ENCODE measurements around the gene P3H1.
"Not testable (repeated sequence)": the region's sequence is repeated elsewhere in the genome, so short reads cannot be mapped to it uniquely, and the experiment has no call there.

P3H1 gene

GRCh38 chr1:42730002-42730401, 36.8 kb downstream of the P3H1 start:
- no peak for DNase-seq

GRCh38 chr1:42725820-42726219, 41.0 kb downstream of the P3H1 start:
- DNase-seq, result not testable (repeated sequence)

GRCh38 chr1:42723511-42723910, 43.3 kb downstream of the P3H1 start:
- no peak for DNase-seq

GRCh38 chr1:42722403-42722802, 44.4 kb downstream of the P3H1 start:
- DNase-seq, result not testable (repeated sequence)

GRCh38 chr1:42721926-42722325, 44.9 kb downstream of the P3H1 start:
- DNase-seq, result peak; percentile 13

GRCh38 chr1:42720868-42721267, 46.0 kb downstream of the P3H1 start:
- no peak for DNase-seq

DNA sequence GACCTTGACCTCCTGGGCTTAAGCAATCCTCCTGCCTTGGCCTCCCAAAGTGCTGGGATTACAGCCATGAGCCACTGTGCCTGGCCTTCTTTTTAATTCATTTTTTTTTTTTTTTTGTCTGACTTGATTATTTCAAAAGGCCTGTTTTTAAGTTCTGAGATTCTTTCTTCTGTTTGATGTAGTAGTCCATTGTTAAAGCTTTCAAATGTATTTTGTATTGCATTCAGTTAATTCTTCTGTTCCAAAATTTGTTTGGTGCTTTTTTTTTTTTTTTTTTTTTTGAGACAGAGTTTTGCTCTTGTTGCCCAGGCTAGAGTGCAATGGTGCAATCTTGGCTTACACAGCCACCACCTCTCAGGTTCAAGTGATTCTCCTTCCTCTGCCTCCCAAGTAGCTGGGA, 52.4 kb downstream of the P3H1 start:
- DNase-seq, result not testable (repeated sequence)

DNA sequence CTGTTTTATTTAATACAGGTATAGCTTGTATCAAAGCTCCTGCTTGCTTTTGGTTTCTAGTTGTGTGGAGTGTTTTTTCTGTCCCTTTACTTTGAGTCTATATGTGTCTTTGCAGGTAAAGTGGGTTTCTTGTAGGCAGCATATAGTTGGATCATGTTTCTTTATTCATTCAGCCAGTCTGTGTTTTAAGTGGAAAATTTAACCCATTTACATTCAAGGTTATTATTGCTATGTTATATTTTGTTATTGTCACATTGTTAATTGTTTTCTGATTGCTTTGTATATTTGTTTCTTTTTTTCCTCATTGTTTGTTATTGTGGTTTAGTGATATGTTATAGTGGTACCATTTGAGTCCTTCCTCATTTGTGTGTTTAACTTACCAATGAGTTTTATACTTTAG, 53.5 kb downstream of the P3H1 start:
- no peak for DNase-seq

DNA sequence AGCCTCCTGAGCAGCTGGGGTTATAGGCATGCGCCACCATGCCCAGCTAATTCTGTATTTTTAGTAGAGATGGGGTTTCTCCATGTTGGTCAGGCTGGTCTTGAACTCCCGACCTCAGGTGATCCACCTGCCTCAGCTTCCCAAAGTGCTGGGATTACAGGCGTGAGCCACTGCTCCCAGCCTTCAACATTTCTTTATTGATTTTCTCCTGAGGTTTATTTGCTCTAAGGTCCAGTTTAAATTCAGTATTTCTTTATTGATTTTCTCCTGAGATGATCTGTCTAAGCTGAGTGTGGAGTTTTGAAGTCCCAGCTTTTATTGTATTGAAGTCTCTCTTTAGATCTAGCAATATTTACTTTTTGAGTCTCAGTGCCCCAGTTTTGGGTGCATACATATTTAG, 54.0 kb downstream of the P3H1 start:
- not testable (repeated sequence) for DNase-seq

- DNase-seq, result no peak
Observed at GRCh38 chr1:42703888-42704464, 62.9 kb downstream of the P3H1 start.

DNA sequence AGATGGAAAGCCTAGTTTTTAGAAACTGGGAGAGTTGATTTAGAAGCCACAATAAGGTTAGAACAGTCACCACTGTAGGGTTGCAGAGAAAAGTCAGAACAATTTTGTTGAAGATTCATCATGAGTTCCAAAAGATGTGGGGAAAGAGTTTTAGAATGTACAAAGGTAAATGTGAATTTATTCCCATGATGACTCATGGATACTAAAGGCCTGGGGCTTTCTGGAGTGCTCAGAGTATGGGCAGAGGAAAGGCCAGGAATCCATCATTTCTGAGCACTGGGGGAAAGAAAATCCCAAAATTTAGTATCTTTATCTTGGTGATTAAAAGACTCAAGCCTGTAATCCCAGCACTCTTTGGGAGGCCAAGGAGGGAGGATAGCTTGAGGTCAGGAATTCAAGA, 66.8 kb downstream of the P3H1 start:
- no peak for DNase-seq

DNA sequence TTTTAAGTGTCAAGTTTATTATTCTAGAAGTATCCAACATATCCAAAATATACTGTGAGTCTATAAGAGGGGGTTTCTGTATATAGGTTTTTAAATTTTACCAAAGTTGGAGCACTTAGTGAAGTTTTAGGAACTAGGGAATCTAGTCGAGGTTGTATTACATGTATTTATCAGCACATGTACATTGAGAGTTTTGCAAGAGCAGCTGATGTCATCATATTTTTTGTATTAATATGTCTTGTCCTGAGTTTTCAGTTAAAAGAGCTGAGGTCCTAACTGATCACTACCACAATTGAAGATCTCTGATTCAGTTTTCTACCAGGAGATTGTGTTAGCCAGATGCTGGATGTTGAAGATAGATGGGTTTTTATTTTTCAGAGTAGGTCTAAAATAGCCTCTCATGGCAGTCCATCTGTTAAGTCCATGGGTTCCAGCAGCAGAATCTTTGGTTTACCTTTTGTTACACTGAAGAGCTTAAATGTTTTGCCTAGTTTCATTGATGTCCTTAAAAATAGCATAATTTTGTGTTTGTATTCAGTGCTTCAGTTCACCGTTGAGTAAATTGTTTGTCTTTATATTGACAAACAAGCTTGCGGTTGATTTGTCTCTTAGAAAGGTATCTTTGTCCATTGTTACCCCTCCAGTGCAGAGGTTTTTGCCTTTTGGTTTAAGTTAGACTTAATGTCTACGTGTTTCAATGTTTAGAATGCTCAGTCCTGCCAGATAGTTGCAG, 68.6 kb downstream of the P3H1 start:
- DNase-seq, result no peak

Data from NCI-H2171 (cell line).